D721Med (cell line): ENCODE data around the gene POMC.
A peak's percentile ranks its signal among the peaks of the same experiment; 100 is the strongest.
"Not testable (repeated sequence)": the region's sequence is repeated elsewhere in the genome, so short reads cannot be mapped to it uniquely, and the experiment has no call there.

ENCODE experiments used
- DNase-seq: peaks from one replicate; pipeline ENCODE4 v3.0.0; 2011; ENCODE audit warnings: low spot score; ENCODE audit not compliant: insufficient read length
- FAIRE-seq: peaks from 2 replicates; lab custom pipeline; 2011; peaks lifted over from hg19 to GRCh38; lab: Jason Lieb, UNC
- CTCF ChIP-seq: IDR thresholded peaks from 2 replicates; pipeline ENCODE4 v1.5.1; 2012; ENCODE audit warnings: mild to moderate bottlenecking, control low read depth; ENCODE audit not compliant: insufficient read depth; ENCODE audit errors: missing control alignments

The POMC gene

DNA sequence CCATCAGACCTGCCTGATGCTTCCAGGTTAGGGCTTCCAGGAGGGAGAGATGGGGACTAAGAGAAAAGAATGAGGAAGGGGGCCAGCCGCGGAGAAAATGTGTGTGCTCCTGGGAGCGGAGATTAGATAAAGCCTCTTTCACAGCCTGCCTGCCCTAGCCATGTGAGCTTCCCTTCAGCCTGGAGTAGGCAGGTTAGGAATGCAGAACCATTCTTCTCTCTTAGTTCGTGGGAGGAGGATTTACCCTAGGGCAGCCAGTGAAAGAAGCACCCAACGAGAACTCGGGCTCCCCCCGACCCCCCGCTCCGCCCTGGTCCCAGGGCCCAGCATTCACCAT is 36.1 kb downstream of the POMC start:
- DNase-seq (peak; percentile 56), FAIRE-seq (no peak)

GRCh38 chr2:25131567-25132298 is 36.6 kb downstream of the POMC start:
- no peak for DNase-seq
- FAIRE-seq = no peak
- no peak for TF ChIP-seq CTCF

More for the DNA sequence above, 36.1 kb downstream of the POMC start:
- no peak for TF ChIP-seq CTCF

DNA sequence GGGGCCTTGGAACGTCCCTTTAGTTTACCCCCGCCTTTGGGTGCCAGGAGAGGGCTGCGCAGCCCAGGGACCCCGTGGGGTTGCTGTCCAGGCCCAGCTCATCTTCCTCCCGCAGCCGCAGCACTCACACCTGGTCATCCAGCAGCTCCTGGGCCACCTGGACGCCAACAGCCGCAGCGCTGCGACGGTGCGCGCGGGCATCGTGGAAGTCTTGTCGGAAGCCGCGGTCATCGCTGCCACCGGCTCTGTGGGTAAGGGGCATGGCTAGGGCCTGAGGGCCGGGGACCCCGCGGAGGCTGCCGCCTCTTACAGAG is 37.2 kb downstream of the POMC start:
- no peak for TF ChIP-seq CTCF
- FAIRE-seq (no peak), DNase-seq (no peak)

GRCh38 chr2:25129901-25130520 is 38.4 kb downstream of the POMC start:
- DNase-seq = no peak
- TF ChIP-seq CTCF = no peak
- no peak for FAIRE-seq

- TF ChIP-seq CTCF = no peak
- DNase-seq = no peak
- FAIRE-seq = no peak
Observed at GRCh38 chr2:25127646-25128045, 40.7 kb downstream of the POMC start.

DNA sequence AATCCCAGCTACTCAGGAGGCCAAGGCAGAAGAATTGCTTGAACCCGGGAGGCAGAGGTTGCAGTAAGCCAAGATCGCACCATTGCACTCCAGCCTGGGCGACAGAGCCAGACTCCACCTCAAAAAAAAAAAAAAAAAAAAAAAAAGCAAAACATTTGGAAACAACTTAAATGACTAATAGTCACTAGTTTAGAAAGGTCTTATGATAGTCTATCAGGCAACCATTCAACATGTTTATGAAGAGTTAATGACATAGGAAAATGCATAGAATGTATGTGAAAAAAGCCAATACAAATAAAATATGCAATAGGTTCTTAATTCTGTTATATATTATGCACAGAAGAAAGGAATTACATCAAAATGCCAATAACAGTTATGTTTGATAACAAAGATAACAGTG is 41.3 kb downstream of the POMC start:
- FAIRE-seq, DNase-seq: not testable (repeated sequence)

DNA sequence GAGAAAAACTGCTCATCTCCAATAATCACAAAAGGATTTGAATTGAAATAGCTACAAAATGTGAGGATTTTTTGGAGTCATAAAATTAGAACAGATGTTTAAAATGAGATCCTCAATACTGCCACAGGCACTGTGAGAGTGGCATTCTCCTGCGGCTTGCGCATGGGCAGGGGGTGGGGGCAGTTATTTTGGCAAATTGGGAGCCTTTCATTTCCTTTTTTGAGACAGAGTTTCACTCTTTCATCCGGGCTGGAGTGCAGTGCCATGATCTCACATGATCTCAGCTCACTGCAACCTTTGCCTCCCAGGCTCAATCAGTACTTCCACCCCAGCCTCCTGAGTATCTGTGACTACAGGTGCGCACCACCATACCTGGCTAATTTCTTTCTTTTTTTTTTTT is 42.4 kb downstream of the POMC start:
- DNase-seq = no peak
- TF ChIP-seq CTCF = no peak
- FAIRE-seq = no peak
